Panc1 (cell line): Measurements from ENCODE around the gene SLC5A2.

Source experiments
- POLR2AphosphoS5 ChIP-seq: IDR thresholded peaks from 2 replicates; pipeline ENCODE4 v1.6.1; 2012; ENCODE audit warnings: mild to moderate bottlenecking, low read depth, low read length, moderate library complexity
- SIN3A ChIP-seq: IDR thresholded peaks from 2 replicates; pipeline ENCODE4 v1.6.1; 2012; ENCODE audit warnings: low read depth, mild to moderate bottlenecking, low read length, moderate library complexity, borderline replicate concordance; ENCODE audit not compliant: insufficient read depth
- TCF7L2 ChIP-seq: IDR thresholded peaks from 2 replicates; pipeline ENCODE4 v1.6.1; 2011; ENCODE audit warnings: mild to moderate bottlenecking, low read depth, low read length, inconsistent platforms
- TF ChIP-seq, protein P1 (sequence below), 2 experiments: IDR thresholded peaks; 2 replicates each; pipeline ENCODE4 v1.6.1; 2011 to 2012; ENCODE audit warnings: low read depth in 2 of 2, control low read depth in 1 of 2, low read length in 1 of 2, mild to moderate bottlenecking in 1 of 2, moderate library complexity in 1 of 2; ENCODE audit not compliant: insufficient read depth in 1 of 2
- TF ChIP-seq, protein P2 (sequence below): fragments of 450-650 bp; IDR thresholded peaks from 2 replicates; pipeline ENCODE4 v1.5.1; 2017; ENCODE audit warnings: mild to moderate bottlenecking

DNA sequence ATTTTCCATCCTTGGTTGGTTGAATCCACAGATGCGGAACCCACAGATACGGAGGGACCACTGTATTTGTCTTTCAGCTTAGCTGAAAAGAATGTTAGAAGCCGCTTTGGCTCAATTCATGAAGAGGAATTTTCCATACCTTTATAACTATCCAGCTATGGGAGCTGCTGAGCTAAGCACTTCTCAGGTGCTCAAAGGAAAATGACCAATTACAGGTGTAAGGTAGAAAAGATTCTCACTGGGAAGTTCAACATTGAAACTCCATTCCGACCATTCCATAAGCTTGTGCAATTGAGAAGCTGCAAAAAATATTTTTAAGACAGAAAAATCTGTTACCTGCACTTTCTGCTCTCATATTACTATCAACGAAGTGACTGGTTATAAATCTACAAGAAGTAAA, 47.5 kb downstream of the SLC5A2 start:
- TF ChIP-seq, protein P1, sequence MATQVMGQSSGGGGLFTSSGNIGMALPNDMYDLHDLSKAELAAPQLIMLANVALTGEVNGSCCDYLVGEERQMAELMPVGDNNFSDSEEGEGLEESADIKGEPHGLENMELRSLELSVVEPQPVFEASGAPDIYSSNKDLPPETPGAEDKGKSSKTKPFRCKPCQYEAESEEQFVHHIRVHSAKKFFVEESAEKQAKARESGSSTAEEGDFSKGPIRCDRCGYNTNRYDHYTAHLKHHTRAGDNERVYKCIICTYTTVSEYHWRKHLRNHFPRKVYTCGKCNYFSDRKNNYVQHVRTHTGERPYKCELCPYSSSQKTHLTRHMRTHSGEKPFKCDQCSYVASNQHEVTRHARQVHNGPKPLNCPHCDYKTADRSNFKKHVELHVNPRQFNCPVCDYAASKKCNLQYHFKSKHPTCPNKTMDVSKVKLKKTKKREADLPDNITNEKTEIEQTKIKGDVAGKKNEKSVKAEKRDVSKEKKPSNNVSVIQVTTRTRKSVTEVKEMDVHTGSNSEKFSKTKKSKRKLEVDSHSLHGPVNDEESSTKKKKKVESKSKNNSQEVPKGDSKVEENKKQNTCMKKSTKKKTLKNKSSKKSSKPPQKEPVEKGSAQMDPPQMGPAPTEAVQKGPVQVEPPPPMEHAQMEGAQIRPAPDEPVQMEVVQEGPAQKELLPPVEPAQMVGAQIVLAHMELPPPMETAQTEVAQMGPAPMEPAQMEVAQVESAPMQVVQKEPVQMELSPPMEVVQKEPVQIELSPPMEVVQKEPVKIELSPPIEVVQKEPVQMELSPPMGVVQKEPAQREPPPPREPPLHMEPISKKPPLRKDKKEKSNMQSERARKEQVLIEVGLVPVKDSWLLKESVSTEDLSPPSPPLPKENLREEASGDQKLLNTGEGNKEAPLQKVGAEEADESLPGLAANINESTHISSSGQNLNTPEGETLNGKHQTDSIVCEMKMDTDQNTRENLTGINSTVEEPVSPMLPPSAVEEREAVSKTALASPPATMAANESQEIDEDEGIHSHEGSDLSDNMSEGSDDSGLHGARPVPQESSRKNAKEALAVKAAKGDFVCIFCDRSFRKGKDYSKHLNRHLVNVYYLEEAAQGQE (IDR thresholded peaks at IDR 0.05; ENCODE audit: insufficient read depth in 1 of 2, low read depth in 2 of 2, low read length in 1 of 2) = no peak
- TF ChIP-seq, protein P2, sequence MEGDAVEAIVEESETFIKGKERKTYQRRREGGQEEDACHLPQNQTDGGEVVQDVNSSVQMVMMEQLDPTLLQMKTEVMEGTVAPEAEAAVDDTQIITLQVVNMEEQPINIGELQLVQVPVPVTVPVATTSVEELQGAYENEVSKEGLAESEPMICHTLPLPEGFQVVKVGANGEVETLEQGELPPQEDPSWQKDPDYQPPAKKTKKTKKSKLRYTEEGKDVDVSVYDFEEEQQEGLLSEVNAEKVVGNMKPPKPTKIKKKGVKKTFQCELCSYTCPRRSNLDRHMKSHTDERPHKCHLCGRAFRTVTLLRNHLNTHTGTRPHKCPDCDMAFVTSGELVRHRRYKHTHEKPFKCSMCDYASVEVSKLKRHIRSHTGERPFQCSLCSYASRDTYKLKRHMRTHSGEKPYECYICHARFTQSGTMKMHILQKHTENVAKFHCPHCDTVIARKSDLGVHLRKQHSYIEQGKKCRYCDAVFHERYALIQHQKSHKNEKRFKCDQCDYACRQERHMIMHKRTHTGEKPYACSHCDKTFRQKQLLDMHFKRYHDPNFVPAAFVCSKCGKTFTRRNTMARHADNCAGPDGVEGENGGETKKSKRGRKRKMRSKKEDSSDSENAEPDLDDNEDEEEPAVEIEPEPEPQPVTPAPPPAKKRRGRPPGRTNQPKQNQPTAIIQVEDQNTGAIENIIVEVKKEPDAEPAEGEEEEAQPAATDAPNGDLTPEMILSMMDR = no peak
- TF ChIP-seq POLR2AphosphoS5 (no peak), SIN3A (no peak), TCF7L2 (no peak)
